Suprapubic skin (tissue), 4 donors: ENCODE results near the gene LRMDA. TPM values are rescaled to one million over a fixed set of nuclear protein-coding genes. Genes with fewer than 3 reads are reported as not detected.

Experiments
- DNase-seq, 2 donors: peaks; one replicate each; pipeline ENCODE4 v3.0.0-alpha.2; 2019; ENCODE audit warnings: low spot score in 2 of 2
- H3K27ac ChIP-seq: fragments of 200-600 bp; sonication (generic); one replicate; pipeline ENCODE4 v1.5.1; 2019
- H3K27me3 ChIP-seq: fragments of 200-600 bp; sonication (generic); one replicate; pipeline ENCODE4 v1.5.1; 2019
- H3K36me3 ChIP-seq: fragments of 200-600 bp; sonication (generic); one replicate; pipeline ENCODE4 v1.5.1; 2019
- H3K4me1 ChIP-seq: fragments of 200-600 bp; sonication (generic); one replicate; pipeline ENCODE4 v1.5.1; 2019
- H3K4me3 ChIP-seq: fragments of 200-600 bp; sonication (generic); one replicate; pipeline ENCODE4 v1.5.1; 2019; ENCODE audit warnings: mild to moderate bottlenecking
- H3K9me3 ChIP-seq: fragments of 200-600 bp; sonication (generic); one replicate; pipeline ENCODE4 v1.5.1; 2019
- CTCF ChIP-seq, 2 donors: fragments of 200-600 bp in 1 of 2; fragments of 450-650 bp in 1 of 2; sonication (generic) in 1 of 2; IDR thresholded peaks; one replicate each; pipeline ENCODE4 v1.5.1; 2016 to 2019; ENCODE audit warnings: antibody characterized with exemption in 2 of 2, mild to moderate bottlenecking in 1 of 2, moderate library complexity in 1 of 2
- EP300 ChIP-seq: sonication (generic); formaldehyde crosslinking; IDR thresholded peaks from one replicate; pipeline ENCODE4 v1.6.1; 2017; ENCODE audit warnings: antibody characterized with exemption
- POLR2A ChIP-seq, 2 donors: fragments of 450-650 bp; IDR thresholded peaks; one replicate each; pipeline ENCODE4 v1.6.1; 2017; ENCODE audit warnings: antibody characterized with exemption in 2 of 2, mild to moderate bottlenecking in 2 of 2, moderate library complexity in 2 of 2
- POLR2AphosphoS5 ChIP-seq, 3 donors: sonication (generic); formaldehyde crosslinking; IDR thresholded peaks; one replicate each; pipeline ENCODE4 v1.6.1; 2017; ENCODE audit warnings: antibody characterized with exemption in 3 of 3
- WGBS: methylation state at CpG from one replicate; pipeline ENCODE4 v1.1.5; 2018; 5-methylcytosine and 5-hydroxymethylcytosine counted together
- total RNA-seq, 4 donors: library from RNA; depleted of rRNA; stranded (reverse); fragments of >200 nt; gene quantifications; one replicate each; pipeline ENCODE4 v1.1.0, GENCODE V29; 2016

Gene LRMDA
- total RNA-seq, 4 donors from 2014 or later = 0.10 to 2.9 (median 1.9) TPM; not detected in 1

- H3K27me3 ChIP-seq = no peaks in the 10 kb centered on the region
- TF ChIP-seq CTCF (IDR thresholded peaks at IDR 0.05) (no peak), EP300 (no peak), POLR2AphosphoS5 (IDR thresholded peaks at IDR 0.05) (no peak), POLR2A (IDR thresholded peaks at IDR 0.05) (no peak)
- WGBS = 90% methylated on average over 3 of the region's 3 CpGs
- H3K4me3 ChIP-seq = no peak overlapping the region
- H3K36me3 ChIP-seq = no peaks in the 10 kb centered on the region
- peaks cover 9% of the 10 kb centered on the region for H3K4me1 ChIP-seq
- H3K27ac ChIP-seq = no peak overlapping the region
- no peaks in the 10 kb centered on the region for H3K9me3 ChIP-seq
- DNase-seq = no peak
Observed at GRCh38 chr10:76188216-76188615, 756.8 kb downstream of the LRMDA start.

GRCh38 chr10:76190634-76191270 is 759.3 kb downstream of the LRMDA start:
- WGBS = 49% methylated on average over 8 of the region's 8 CpGs
- DNase-seq = no peak
- Histone ChIP-seq H3K27me3 (no peaks in the 10 kb centered on the region), H3K36me3 (no peaks in the 10 kb centered on the region), H3K9me3 (no peaks in the 10 kb centered on the region), H3K27ac (no peak overlapping the region), H3K4me1 (peaks cover 4% of the 10 kb centered on the region), H3K4me3 (no peak overlapping the region)
- TF ChIP-seq EP300 (no peak), POLR2A (IDR thresholded peaks at IDR 0.05) (no peak), CTCF (IDR thresholded peaks at IDR 0.05) (no peak), POLR2AphosphoS5 (IDR thresholded peaks at IDR 0.05) (no peak)

- H3K9me3 ChIP-seq = no peaks in the 10 kb centered on the region
- H3K27me3 ChIP-seq = no peaks in the 10 kb centered on the region
- TF ChIP-seq EP300 (no peak), CTCF (IDR thresholded peaks at IDR 0.05) (no peak), POLR2A (IDR thresholded peaks at IDR 0.05) (no peak), POLR2AphosphoS5 (IDR thresholded peaks at IDR 0.05) (no peak)
- H3K4me1 ChIP-seq = peaks cover 6% of the 10 kb centered on the region
- no peak for DNase-seq
- H3K36me3 ChIP-seq = no peaks in the 10 kb centered on the region
- no peak overlapping the region for H3K27ac ChIP-seq
- WGBS = 65% methylated on average over 1 of the region's 1 CpG
- no peak overlapping the region for H3K4me3 ChIP-seq
Observed at GRCh38 chr10:76191336-76191735, 759.9 kb downstream of the LRMDA start.

- Histone ChIP-seq H3K27me3 (no peaks in the 10 kb centered on the region), H3K9me3 (no peaks in the 10 kb centered on the region), H3K4me3 (no peak overlapping the region), H3K27ac (no peak overlapping the region), H3K36me3 (no peaks in the 10 kb centered on the region), H3K4me1 (peaks cover 6% of the 10 kb centered on the region)
- no peak for DNase-seq
- WGBS = 100% methylated on average over 2 of the region's 2 CpGs
- TF ChIP-seq POLR2AphosphoS5 (IDR thresholded peaks at IDR 0.05) (no peak), EP300 (no peak), CTCF (IDR thresholded peaks at IDR 0.05) (no peak), POLR2A (IDR thresholded peaks at IDR 0.05) (no peak)
Observed at GRCh38 chr10:76192151-76192550, 760.7 kb downstream of the LRMDA start.

- H3K27ac ChIP-seq = no peak overlapping the region
- H3K27me3 ChIP-seq = no peaks in the 10 kb centered on the region
- no peak overlapping the region for H3K4me3 ChIP-seq
- WGBS = 90% methylated on average over 7 of the region's 7 CpGs
- TF ChIP-seq POLR2AphosphoS5 (IDR thresholded peaks at IDR 0.05) (no peak), POLR2A (IDR thresholded peaks at IDR 0.05) (no peak), CTCF (IDR thresholded peaks at IDR 0.05) (no peak), EP300 (no peak)
- H3K36me3 ChIP-seq = no peaks in the 10 kb centered on the region
- H3K9me3 ChIP-seq = no peaks in the 10 kb centered on the region
- H3K4me1 ChIP-seq = peaks cover 6% of the 10 kb centered on the region
- DNase-seq = no peak
Observed at GRCh38 chr10:76192694-76193320, 761.4 kb downstream of the LRMDA start.
